Epidermal melanocyte (primary cell): Measurements from ENCODE around the gene KSR1.
"Not testable (repeated sequence)": the region's sequence is repeated elsewhere in the genome, so short reads cannot be mapped to it uniquely, and the experiment has no call there.

Experiments
- DNase-seq: peaks from one replicate; pipeline ENCODE4 v3.0.0; 2011; ENCODE audit warnings: low spot score; ENCODE audit not compliant: insufficient read length

KSR1 gene

GRCh38 chr17:27493088-27493487 is 36.8 kb downstream of the KSR1 start:
- DNase-seq = no peak

GRCh38 chr17:27494192-27495091 is 38.2 kb downstream of the KSR1 start:
- no peak for DNase-seq

- no peak for DNase-seq
Measured at GRCh38 chr17:27495460-27495859, 39.2 kb downstream of the KSR1 start.

- DNase-seq = no peak
Measured at GRCh38 chr17:27496005-27496404, 39.8 kb downstream of the KSR1 start.

- DNase-seq = no peak
Measured at GRCh38 chr17:27496437-27496943, 40.2 kb downstream of the KSR1 start.

GRCh38 chr17:27496971-27497370 is 40.7 kb downstream of the KSR1 start:
- DNase-seq = no peak

GRCh38 chr17:27497696-27498095 is 41.4 kb downstream of the KSR1 start:
- no peak for DNase-seq

- DNase-seq = no peak
Measured at GRCh38 chr17:27498615-27499309, 42.5 kb downstream of the KSR1 start.

GRCh38 chr17:27499451-27500265 is 43.4 kb downstream of the KSR1 start:
- DNase-seq = no peak

GRCh38 chr17:27501338-27501737 is 45.1 kb downstream of the KSR1 start:
- not testable (repeated sequence) for DNase-seq

GRCh38 chr17:27502526-27503324 is 46.5 kb downstream of the KSR1 start:
- DNase-seq = no peak

- DNase-seq = no peak
Measured at GRCh38 chr17:27503611-27504010, 47.4 kb downstream of the KSR1 start.

- DNase-seq = no peak
Measured at GRCh38 chr17:27504188-27504995, 48.1 kb downstream of the KSR1 start.

- DNase-seq = no peak
Measured at GRCh38 chr17:27506348-27507218, 50.3 kb downstream of the KSR1 start.

GRCh38 chr17:27511168-27511883 is 55.1 kb downstream of the KSR1 start:
- no peak for DNase-seq

- DNase-seq = no peak
Measured at GRCh38 chr17:27512031-27512430, 55.8 kb downstream of the KSR1 start.

GRCh38 chr17:27512511-27513346 is 56.5 kb downstream of the KSR1 start:
- no peak for DNase-seq
